Thyroid gland (tissue), 4 donors: Measurements from ENCODE around the gene UBQLNL. TPM values are rescaled to one million over a fixed set of nuclear protein-coding genes. Genes with fewer than 3 reads are reported as not detected.
A peak's percentile ranks its signal among the peaks of the same experiment; 100 is the strongest.

ENCODE experiments used
- DNase-seq, 2 donors: peaks; one replicate each; pipeline ENCODE4 v3.0.0-alpha.2; 2019
- H3K27ac ChIP-seq, 3 donors: fragments of 200-600 bp; sonication (generic); 1 replicate in 2 of 3; 2 replicates in 1 of 3; pipeline ENCODE4 v1.5.1; 2016 to 2019; ENCODE audit warnings: mild to moderate bottlenecking in 1 of 3, moderate library complexity in 1 of 3
- H3K27me3 ChIP-seq: fragments of 200-600 bp; sonication (generic); one replicate; pipeline ENCODE4 v1.5.1; 2019
- H3K36me3 ChIP-seq, 2 donors: fragments of 200-600 bp; sonication (generic); one replicate each; pipeline ENCODE4 v1.5.1; 2016 to 2019
- H3K4me1 ChIP-seq, 2 donors: fragments of 200-600 bp; sonication (generic); one replicate each; pipeline ENCODE4 v1.5.1; 2017 to 2019
- H3K4me3 ChIP-seq, 3 donors: fragments of 200-600 bp; sonication (generic); replicated peaks in 1 of 3; 1 replicate in 2 of 3; 2 replicates in 1 of 3; pipeline ENCODE4 v1.5.1; 2016; ENCODE audit warnings: mild to moderate bottlenecking in 1 of 3
- H3K9me3 ChIP-seq: fragments of 200-600 bp; sonication (generic); one replicate; pipeline ENCODE4 v1.5.1; 2017
- CTCF ChIP-seq, 6 experiments: fragments of 200-600 bp in 3 of 6; fragments of 450-650 bp in 3 of 6; sonication (generic) in 3 of 6; IDR thresholded peaks; one replicate each; pipeline ENCODE4 v1.5.1; 2016 to 2019; ENCODE audit warnings: antibody characterized with exemption in 6 of 6, mild to moderate bottlenecking in 2 of 6, inconsistent platforms in 1 of 6, moderate library complexity in 1 of 6
- POLR2A ChIP-seq, 2 donors: fragments of 450-650 bp; IDR thresholded peaks; one replicate each; pipeline ENCODE4 v1.6.1; 2017; ENCODE audit warnings: antibody characterized with exemption in 2 of 2, mild to moderate bottlenecking in 2 of 2, moderate library complexity in 1 of 2
- WGBS, 2 donors: methylation state at CpG; one replicate each; pipeline ENCODE4 v1.1.5; 2017; 5-methylcytosine and 5-hydroxymethylcytosine counted together
- intact Hi-C: fragments of 100-400 bp; cut with DNase I; formaldehyde crosslinking; loops from one replicate; pipeline ENCODE4 v1.15.1; 2023
- total RNA-seq, 4 donors: library from RNA; depleted of rRNA; stranded (reverse); fragments of >200 nt; gene quantifications; one replicate each; pipeline ENCODE4 v1.2.3, GENCODE V29; 2016

UBQLNL gene
- total RNA-seq, 4 donors from 2014 or later, result 0.54 to 2.0 (median 0.87) TPM

DNA sequence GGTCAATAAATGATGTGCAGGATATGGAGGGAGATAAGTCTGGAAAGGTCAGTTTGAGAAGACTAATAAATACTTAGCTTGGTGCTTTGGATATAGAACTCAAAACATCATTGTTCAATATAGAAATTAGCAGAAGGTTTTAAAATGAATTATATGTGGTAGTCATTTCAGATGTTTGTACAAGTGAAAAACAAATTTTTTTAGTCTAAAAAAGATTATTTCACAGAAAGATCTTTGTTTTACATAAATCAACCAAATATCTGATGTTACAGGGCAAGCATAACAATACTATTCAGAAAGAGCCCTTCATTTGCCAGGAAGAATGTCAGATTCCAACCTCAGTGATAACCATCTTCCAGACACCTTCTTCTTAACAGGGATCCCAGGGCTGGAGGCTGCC lies 28.1 kb downstream of the UBQLNL start, which contains the start of gene OR52D1:
TSS of gene OR52D1 (plus strand) at position 301 of the 400 bp plus-strand sequence. CDS start at position 323, 22 bp downstream.
- H3K4me1 ChIP-seq, result no peaks in the 10 kb centered on the region
- intact Hi-C loops, result no loop called here

DNA sequence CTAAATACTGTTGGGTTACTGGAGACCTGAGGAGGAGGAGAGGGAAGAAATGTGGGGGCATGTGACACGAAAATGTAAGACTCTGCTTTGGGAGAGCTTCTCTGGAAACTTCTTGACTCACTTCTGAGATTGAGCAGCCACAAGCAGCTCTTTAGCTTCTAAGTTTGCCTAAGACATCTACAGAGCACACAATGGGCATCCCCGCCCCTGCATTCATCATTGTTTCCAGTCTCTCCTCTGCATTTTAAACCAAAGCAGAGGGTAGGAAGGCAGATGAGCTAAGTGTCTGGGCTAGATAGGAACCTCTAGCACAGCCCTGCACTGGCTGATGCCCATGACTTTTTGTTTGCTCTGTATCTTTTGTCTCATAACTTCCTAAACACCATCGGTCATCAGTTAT lies 30.1 kb downstream of the UBQLNL start:
- no peak overlapping the region for H3K4me3 ChIP-seq
- no peaks in the 10 kb centered on the region for H3K4me1 ChIP-seq
- DNase-seq, result no peak
- 69 to 72% methylated on average over 3 of the region's 3 CpGs for WGBS, 2 donors
- no peak overlapping the region for H3K27ac ChIP-seq
- no peaks in the 10 kb centered on the region for H3K9me3 ChIP-seq
- TF ChIP-seq POLR2A (IDR thresholded peaks at IDR 0.05) (no peak), CTCF (IDR thresholded peaks at IDR 0.05) (no peak)
- intact Hi-C loops, result no loop called here
- H3K36me3 ChIP-seq, result no peaks in the 10 kb centered on the region
- no peaks in the 10 kb centered on the region for H3K27me3 ChIP-seq

More for the DNA sequence above, 28.1 kb downstream of the UBQLNL start, which contains the start of gene OR52D1:
- Histone ChIP-seq H3K9me3 (no peaks in the 10 kb centered on the region), H3K27me3 (no peaks in the 10 kb centered on the region), H3K4me3 (no peak within 1 kb of the TSS), H3K36me3 (no peaks in the 10 kb centered on the region), H3K27ac (no peak within 1 kb of the TSS)
- no peak for DNase-seq
- no peak for TF ChIP-seq CTCF (IDR thresholded peaks at IDR 0.05)
- TF ChIP-seq POLR2A (IDR thresholded peaks at IDR 0.05), result no peak

- TF ChIP-seq CTCF (IDR thresholded peaks at IDR 0.05) (no peak), POLR2A (IDR thresholded peaks at IDR 0.05) (no peak)
- 89 to 91% methylated on average over 3 of the region's 3 CpGs for WGBS, 2 donors
Observed at GRCh38 chr11:5486003-5486402, 30.5 kb downstream of the UBQLNL start.

GRCh38 chr11:5476186-5476819 lies 40.2 kb downstream of the UBQLNL start:
- Histone ChIP-seq H3K27ac (no peak overlapping the region), H3K36me3 (no peaks in the 10 kb centered on the region)

More at GRCh38 chr11:5486003-5486402, 30.5 kb downstream of the UBQLNL start:
- H3K4me3 ChIP-seq, result no peak overlapping the region
- H3K9me3 ChIP-seq, result no peaks in the 10 kb centered on the region
- H3K4me1 ChIP-seq, result no peaks in the 10 kb centered on the region
- intact Hi-C loops, result no loop called here
- no peak for DNase-seq
- no peak overlapping the region for H3K27ac ChIP-seq
- no peaks in the 10 kb centered on the region for H3K36me3 ChIP-seq
- H3K27me3 ChIP-seq, result no peaks in the 10 kb centered on the region

More at GRCh38 chr11:5476186-5476819, 40.2 kb downstream of the UBQLNL start:
- TF ChIP-seq POLR2A (IDR thresholded peaks at IDR 0.05), result no peak
- TF ChIP-seq CTCF (IDR thresholded peaks at IDR 0.05), result peak; percentile 12 to 67 (median 58)
- WGBS, 2 donors, result 43 to 50% methylated on average over 2 of the region's 2 CpGs
- Histone ChIP-seq H3K4me3 (no peak overlapping the region), H3K9me3 (no peaks in the 10 kb centered on the region), H3K27me3 (no peaks in the 10 kb centered on the region), H3K4me1 (no peaks in the 10 kb centered on the region)
- intact Hi-C loops, result loop anchor here (5.0 kb wide), 1 partner anchor 331 kb away; the partner anchor contains the start of gene OR52N2
- peak; percentile 27 to 45 for DNase-seq
